ENCODE data around the gene COL6A5.

The COL6A5 gene

DNA sequence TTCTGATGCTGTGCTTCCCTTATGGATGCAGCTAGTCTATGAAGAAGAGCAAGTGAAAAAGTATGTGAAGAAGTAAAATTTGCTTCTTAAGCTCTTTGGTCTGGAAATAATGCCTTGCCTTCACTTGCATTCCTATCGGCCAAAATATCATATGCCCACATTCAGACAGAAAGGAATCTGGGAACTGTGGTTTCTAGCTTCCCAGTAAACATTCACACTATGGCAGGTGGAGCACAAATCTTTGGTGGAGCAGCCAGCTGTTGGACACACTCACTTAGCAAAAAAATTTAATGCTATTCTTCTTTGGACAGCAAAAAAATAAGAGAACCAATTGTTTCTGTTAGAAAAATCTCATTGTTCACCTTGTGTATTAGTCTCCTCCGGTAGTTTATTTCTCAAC lies 159.2 kb downstream of the COL6A5 start:
- no peak for DNase-seq
- H3K27me3 ChIP-seq (replicated peaks; ENCODE audit: control insufficient read depth, insufficient read depth, low read length, poor library complexity, severe bottlenecking) = peaks cover 4% of the 10 kb centered on the region
- H3K4me3 ChIP-seq (ENCODE audit: insufficient read depth, low read depth, low read length, poor library complexity, severe bottlenecking) = no peak overlapping the region
- no peak overlapping the region for H3K27ac ChIP-seq (ENCODE audit: insufficient read depth, low read length, poor library complexity, severe bottlenecking)
- no peaks in the 10 kb centered on the region for H3K4me1 ChIP-seq (ENCODE audit: control insufficient read depth, insufficient read depth, low read length, poor library complexity, severe bottlenecking)
- H3K36me3 ChIP-seq (ENCODE audit: control insufficient read depth, insufficient read depth, low read length) = no peaks in the 10 kb centered on the region
- no peaks in the 10 kb centered on the region for H3K9me3 ChIP-seq (ENCODE audit: control insufficient read depth, low read length)

DNA sequence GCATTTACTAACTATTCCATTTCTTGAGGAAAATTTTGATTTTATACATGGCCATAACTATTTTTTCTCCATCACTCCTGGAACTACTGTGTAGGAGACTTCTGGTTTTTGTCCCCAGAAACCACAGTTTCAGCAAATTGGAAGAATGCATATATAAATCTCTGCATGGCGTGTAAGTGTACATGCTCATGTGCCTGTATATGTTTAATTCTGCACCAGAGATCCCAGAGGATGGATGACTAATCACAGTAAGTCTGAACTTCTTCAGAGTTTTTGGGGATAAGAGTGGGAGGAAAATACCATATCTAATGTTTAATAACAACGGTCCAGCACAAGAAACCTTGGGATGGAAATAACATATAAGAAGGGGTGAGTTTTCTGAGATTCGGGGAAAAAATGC lies 160.6 kb downstream of the COL6A5 start:
- Histone ChIP-seq H3K4me3 (ENCODE audit: insufficient read depth, low read depth, low read length, poor library complexity, severe bottlenecking) (no peak overlapping the region), H3K4me1 (ENCODE audit: control insufficient read depth, insufficient read depth, low read length, poor library complexity, severe bottlenecking) (no peaks in the 10 kb centered on the region), H3K27ac (ENCODE audit: insufficient read depth, low read length, poor library complexity, severe bottlenecking) (no peak overlapping the region), H3K27me3 (replicated peaks; ENCODE audit: control insufficient read depth, insufficient read depth, low read length, poor library complexity, severe bottlenecking) (peaks cover 9% of the 10 kb centered on the region), H3K9me3 (ENCODE audit: control insufficient read depth, low read length) (no peaks in the 10 kb centered on the region), H3K36me3 (ENCODE audit: control insufficient read depth, insufficient read depth, low read length) (no peaks in the 10 kb centered on the region)
- DNase-seq = no peak

- no peaks in the 10 kb centered on the region for H3K9me3 ChIP-seq (ENCODE audit: control insufficient read depth, low read length)
- DNase-seq = no peak
- no peak overlapping the region for H3K4me3 ChIP-seq (ENCODE audit: insufficient read depth, low read depth, low read length, poor library complexity, severe bottlenecking)
- H3K4me1 ChIP-seq (ENCODE audit: control insufficient read depth, insufficient read depth, low read length, poor library complexity, severe bottlenecking) = no peaks in the 10 kb centered on the region
- no peaks in the 10 kb centered on the region for H3K36me3 ChIP-seq (ENCODE audit: control insufficient read depth, insufficient read depth, low read length)
- peaks cover 9% of the 10 kb centered on the region for H3K27me3 ChIP-seq (replicated peaks; ENCODE audit: control insufficient read depth, insufficient read depth, low read length, poor library complexity, severe bottlenecking)
- H3K27ac ChIP-seq (ENCODE audit: insufficient read depth, low read length, poor library complexity, severe bottlenecking) = no peak overlapping the region
These were observed 162.3 kb downstream of the COL6A5 start for GRCh38 chr3:130507746-130508145.

- H3K4me3 ChIP-seq (ENCODE audit: insufficient read depth, low read depth, low read length, poor library complexity, severe bottlenecking) = no peak overlapping the region
- peaks cover 9% of the 10 kb centered on the region for H3K27me3 ChIP-seq (replicated peaks; ENCODE audit: control insufficient read depth, insufficient read depth, low read length, poor library complexity, severe bottlenecking)
- H3K4me1 ChIP-seq (ENCODE audit: control insufficient read depth, insufficient read depth, low read length, poor library complexity, severe bottlenecking) = no peaks in the 10 kb centered on the region
- H3K27ac ChIP-seq (ENCODE audit: insufficient read depth, low read length, poor library complexity, severe bottlenecking) = no peak overlapping the region
- no peak for DNase-seq
- H3K9me3 ChIP-seq (ENCODE audit: control insufficient read depth, low read length) = no peaks in the 10 kb centered on the region
- H3K36me3 ChIP-seq (ENCODE audit: control insufficient read depth, insufficient read depth, low read length) = no peaks in the 10 kb centered on the region
These were observed 163.5 kb downstream of the COL6A5 start for GRCh38 chr3:130509008-130509407.

- no peak overlapping the region for H3K4me3 ChIP-seq (ENCODE audit: insufficient read depth, low read depth, low read length, poor library complexity, severe bottlenecking)
- H3K27ac ChIP-seq (ENCODE audit: insufficient read depth, low read length, poor library complexity, severe bottlenecking) = no peak overlapping the region
- no peak for DNase-seq
- no peaks in the 10 kb centered on the region for H3K4me1 ChIP-seq (ENCODE audit: control insufficient read depth, insufficient read depth, low read length, poor library complexity, severe bottlenecking)
- H3K9me3 ChIP-seq (ENCODE audit: control insufficient read depth, low read length) = no peaks in the 10 kb centered on the region
- peaks cover 13% of the 10 kb centered on the region for H3K27me3 ChIP-seq (replicated peaks; ENCODE audit: control insufficient read depth, insufficient read depth, low read length, poor library complexity, severe bottlenecking)
- H3K36me3 ChIP-seq (ENCODE audit: control insufficient read depth, insufficient read depth, low read length) = no peaks in the 10 kb centered on the region
These were observed 169.2 kb downstream of the COL6A5 start for GRCh38 chr3:130514681-130515080.

DNA sequence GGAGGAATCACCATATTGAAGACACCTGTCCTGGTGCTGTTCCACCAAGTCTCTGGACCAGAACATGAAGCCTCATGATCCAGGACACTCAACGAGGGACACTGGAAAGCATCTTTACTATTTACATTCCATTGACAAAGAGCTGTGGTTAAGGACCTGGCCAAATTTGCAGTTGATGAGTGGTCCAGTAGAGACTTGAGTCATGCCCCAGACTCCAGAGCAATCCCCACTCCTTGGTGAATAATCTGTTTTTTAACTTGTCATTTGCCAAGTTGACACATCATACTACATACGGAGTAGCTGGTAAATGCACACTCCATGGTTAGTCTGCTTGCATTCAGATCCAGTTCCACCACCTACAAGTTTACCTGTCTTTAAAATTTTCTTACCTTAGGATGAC lies 170.3 kb downstream of the COL6A5 start:
- H3K4me3 ChIP-seq (ENCODE audit: insufficient read depth, low read depth, low read length, poor library complexity, severe bottlenecking) = no peak overlapping the region
- DNase-seq = no peak
- H3K9me3 ChIP-seq (ENCODE audit: control insufficient read depth, low read length) = no peaks in the 10 kb centered on the region
- no peaks in the 10 kb centered on the region for H3K36me3 ChIP-seq (ENCODE audit: control insufficient read depth, insufficient read depth, low read length)
- H3K4me1 ChIP-seq (ENCODE audit: control insufficient read depth, insufficient read depth, low read length, poor library complexity, severe bottlenecking) = no peaks in the 10 kb centered on the region
- peaks cover 8% of the 10 kb centered on the region for H3K27me3 ChIP-seq (replicated peaks; ENCODE audit: control insufficient read depth, insufficient read depth, low read length, poor library complexity, severe bottlenecking)
- no peak overlapping the region for H3K27ac ChIP-seq (ENCODE audit: insufficient read depth, low read length, poor library complexity, severe bottlenecking)

DNA sequence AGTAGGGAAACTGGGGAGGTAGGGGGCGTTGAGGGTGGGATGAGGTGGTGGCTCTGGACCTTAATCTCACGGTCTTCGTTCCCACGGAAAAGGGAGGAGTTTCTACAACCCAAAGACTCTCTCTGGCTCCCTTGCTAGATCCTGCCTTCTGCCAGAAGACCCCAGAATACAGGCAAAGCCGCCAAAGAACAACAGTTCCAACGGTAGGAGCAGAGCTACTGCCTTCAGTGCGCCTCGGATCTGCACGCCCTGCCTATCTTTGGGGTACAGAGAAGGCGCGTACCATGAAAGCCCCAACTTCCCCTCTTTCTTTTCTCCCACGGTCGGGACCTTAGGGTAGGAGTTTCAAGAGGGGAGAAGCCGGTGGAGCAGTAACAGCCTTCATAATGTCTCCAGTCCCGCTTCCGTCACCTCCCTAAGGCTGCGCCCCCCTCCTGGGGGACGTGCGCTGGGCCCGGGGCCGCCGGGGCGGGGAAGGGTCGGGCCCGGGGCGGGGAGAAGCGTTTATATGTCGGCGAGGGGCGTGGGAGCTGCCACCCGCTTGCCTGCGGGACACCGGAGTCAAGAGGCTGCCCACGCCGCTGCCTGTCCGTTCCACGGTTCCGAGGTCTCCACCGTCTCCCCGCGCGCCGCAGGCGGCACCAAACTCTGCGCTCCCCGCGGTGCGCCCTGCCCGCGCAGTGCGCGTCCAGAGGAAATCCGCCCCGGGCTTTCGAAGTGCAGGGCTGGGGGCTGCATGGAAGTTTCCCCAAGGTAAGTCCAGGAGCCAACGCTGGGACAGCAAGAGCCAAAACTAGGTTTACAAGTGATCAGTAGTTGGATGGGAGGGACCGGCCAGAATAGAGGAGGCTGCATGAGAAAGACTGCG lies 171.4 kb downstream of the COL6A5 start, which contains the start of gene COL6A6:
TSS of gene COL6A6 (plus strand) at position 533 of the 868 bp plus-strand sequence. CDS start 43,188 bp downstream, outside the sequence.
- Histone ChIP-seq H3K4me1 (ENCODE audit: control insufficient read depth, insufficient read depth, low read length, poor library complexity, severe bottlenecking) (no peaks in the 10 kb centered on the region), H3K27ac (ENCODE audit: insufficient read depth, low read length, poor library complexity, severe bottlenecking) (no peak within 1 kb of the TSS), H3K9me3 (ENCODE audit: control insufficient read depth, low read length) (no peaks in the 10 kb centered on the region), H3K36me3 (ENCODE audit: control insufficient read depth, insufficient read depth, low read length) (no peaks in the 10 kb centered on the region), H3K4me3 (ENCODE audit: insufficient read depth, low read depth, low read length, poor library complexity, severe bottlenecking) (no peak within 1 kb of the TSS), H3K27me3 (replicated peaks; ENCODE audit: control insufficient read depth, insufficient read depth, low read length, poor library complexity, severe bottlenecking) (peaks cover 8% of the 10 kb centered on the region)
- DNase-seq = no peak

DNA sequence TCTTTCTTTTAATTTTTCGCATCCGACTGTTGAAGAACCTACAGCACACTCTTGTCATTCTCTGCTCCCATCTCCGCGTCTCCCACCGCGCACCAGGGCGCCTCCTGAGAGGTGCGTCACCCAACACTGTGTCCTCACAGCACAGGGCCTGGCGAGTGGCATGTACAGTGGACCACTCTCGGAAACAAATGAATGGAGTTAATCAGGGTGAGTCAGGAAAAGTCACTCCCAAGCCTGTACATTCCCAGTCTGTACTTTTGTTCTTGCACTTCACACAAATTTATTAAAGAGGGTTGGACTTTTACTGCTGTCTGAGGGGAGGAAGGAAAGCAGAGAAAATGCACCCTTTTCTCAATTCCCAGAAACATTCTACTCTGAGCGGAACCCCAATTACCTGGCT lies 172.1 kb downstream of the COL6A5 start:
- no peaks in the 10 kb centered on the region for H3K36me3 ChIP-seq (ENCODE audit: control insufficient read depth, insufficient read depth, low read length)
- H3K27ac ChIP-seq (ENCODE audit: insufficient read depth, low read length, poor library complexity, severe bottlenecking) = no peak overlapping the region
- peaks cover 8% of the 10 kb centered on the region for H3K27me3 ChIP-seq (replicated peaks; ENCODE audit: control insufficient read depth, insufficient read depth, low read length, poor library complexity, severe bottlenecking)
- no peak overlapping the region for H3K4me3 ChIP-seq (ENCODE audit: insufficient read depth, low read depth, low read length, poor library complexity, severe bottlenecking)
- H3K4me1 ChIP-seq (ENCODE audit: control insufficient read depth, insufficient read depth, low read length, poor library complexity, severe bottlenecking) = no peaks in the 10 kb centered on the region
- no peak for DNase-seq
- H3K9me3 ChIP-seq (ENCODE audit: control insufficient read depth, low read length) = no peaks in the 10 kb centered on the region

GRCh38 chr3:130519754-130520153 lies 174.3 kb downstream of the COL6A5 start:
- no peaks in the 10 kb centered on the region for H3K4me1 ChIP-seq (ENCODE audit: control insufficient read depth, insufficient read depth, low read length, poor library complexity, severe bottlenecking)
- no peak overlapping the region for H3K27ac ChIP-seq (ENCODE audit: insufficient read depth, low read length, poor library complexity, severe bottlenecking)
- H3K36me3 ChIP-seq (ENCODE audit: control insufficient read depth, insufficient read depth, low read length) = no peaks in the 10 kb centered on the region
- H3K27me3 ChIP-seq (replicated peaks; ENCODE audit: control insufficient read depth, insufficient read depth, low read length, poor library complexity, severe bottlenecking) = peaks cover 8% of the 10 kb centered on the region
- H3K4me3 ChIP-seq (ENCODE audit: insufficient read depth, low read depth, low read length, poor library complexity, severe bottlenecking) = no peak overlapping the region
- no peaks in the 10 kb centered on the region for H3K9me3 ChIP-seq (ENCODE audit: control insufficient read depth, low read length)
- no peak for DNase-seq

- H3K36me3 ChIP-seq (ENCODE audit: control insufficient read depth, insufficient read depth, low read length) = no peaks in the 10 kb centered on the region
- H3K9me3 ChIP-seq (ENCODE audit: control insufficient read depth, low read length) = no peaks in the 10 kb centered on the region
- DNase-seq = no peak
- no peak overlapping the region for H3K4me3 ChIP-seq (ENCODE audit: insufficient read depth, low read depth, low read length, poor library complexity, severe bottlenecking)
- H3K4me1 ChIP-seq (ENCODE audit: control insufficient read depth, insufficient read depth, low read length, poor library complexity, severe bottlenecking) = no peaks in the 10 kb centered on the region
- H3K27ac ChIP-seq (ENCODE audit: insufficient read depth, low read length, poor library complexity, severe bottlenecking) = no peak overlapping the region
- no peaks in the 10 kb centered on the region for H3K27me3 ChIP-seq (replicated peaks; ENCODE audit: control insufficient read depth, insufficient read depth, low read length, poor library complexity, severe bottlenecking)
These were observed 176.9 kb downstream of the COL6A5 start for GRCh38 chr3:130522399-130522798.

All from effector memory CD4-positive, alpha-beta T cell (primary cell).